Mammary epithelial cell (primary cell): Measurements from ENCODE around the gene PRUNE2.

Experiments used
- EZH2 ChIP-seq: IDR thresholded peaks from 2 replicates; pipeline ENCODE4 v1.6.1; 2012; ENCODE audit warnings: low read length, inconsistent platforms, borderline replicate concordance
- TF ChIP-seq, protein P1 (sequence below), 2 donors: IDR thresholded peaks in 1 of 2; conservative IDR thresholded peaks in 1 of 2; 2 replicates each; pipeline ENCODE4 v1.5.1; 2011 to 2012; ENCODE audit warnings: inconsistent platforms in 2 of 2, low read length in 2 of 2, mild to moderate bottlenecking in 2 of 2, control low read depth in 1 of 2, low read depth in 1 of 2; ENCODE audit not compliant: insufficient read depth in 1 of 2; ENCODE audit errors: extremely low read depth in 1 of 2

DNA sequence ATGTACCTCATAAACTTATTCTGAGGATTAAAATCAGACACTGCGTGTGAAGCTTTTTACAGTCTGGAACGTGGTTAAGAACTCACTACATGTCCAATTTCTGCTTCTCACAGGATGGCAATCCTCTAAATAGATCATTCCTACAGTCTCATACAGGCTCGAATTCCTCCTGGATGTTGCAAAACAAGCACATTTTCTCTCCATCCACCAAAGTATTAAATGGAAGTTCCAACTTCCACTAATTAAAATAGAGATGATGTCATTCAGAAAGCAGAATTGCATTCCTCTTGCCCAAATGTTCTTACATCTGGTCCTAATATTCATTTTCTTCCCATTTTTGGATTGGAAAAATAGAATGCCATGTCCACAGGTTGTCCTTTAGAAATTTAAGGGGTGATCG is 287.2 kb downstream of the PRUNE2 start:
- TF ChIP-seq, protein P1, sequence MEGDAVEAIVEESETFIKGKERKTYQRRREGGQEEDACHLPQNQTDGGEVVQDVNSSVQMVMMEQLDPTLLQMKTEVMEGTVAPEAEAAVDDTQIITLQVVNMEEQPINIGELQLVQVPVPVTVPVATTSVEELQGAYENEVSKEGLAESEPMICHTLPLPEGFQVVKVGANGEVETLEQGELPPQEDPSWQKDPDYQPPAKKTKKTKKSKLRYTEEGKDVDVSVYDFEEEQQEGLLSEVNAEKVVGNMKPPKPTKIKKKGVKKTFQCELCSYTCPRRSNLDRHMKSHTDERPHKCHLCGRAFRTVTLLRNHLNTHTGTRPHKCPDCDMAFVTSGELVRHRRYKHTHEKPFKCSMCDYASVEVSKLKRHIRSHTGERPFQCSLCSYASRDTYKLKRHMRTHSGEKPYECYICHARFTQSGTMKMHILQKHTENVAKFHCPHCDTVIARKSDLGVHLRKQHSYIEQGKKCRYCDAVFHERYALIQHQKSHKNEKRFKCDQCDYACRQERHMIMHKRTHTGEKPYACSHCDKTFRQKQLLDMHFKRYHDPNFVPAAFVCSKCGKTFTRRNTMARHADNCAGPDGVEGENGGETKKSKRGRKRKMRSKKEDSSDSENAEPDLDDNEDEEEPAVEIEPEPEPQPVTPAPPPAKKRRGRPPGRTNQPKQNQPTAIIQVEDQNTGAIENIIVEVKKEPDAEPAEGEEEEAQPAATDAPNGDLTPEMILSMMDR (conservative IDR thresholded peaks at IDR 0.05 in 1 of 2, IDR thresholded peaks at IDR 0.05 in 1 of 2; ENCODE audit: extremely low read depth in 1 of 2, insufficient read depth in 1 of 2, low read depth in 1 of 2, low read length in 2 of 2), result no peak
- TF ChIP-seq EZH2, result no peak
